ENCODE data around the gene PMM2. TPM values are rescaled to one million over a fixed set of nuclear protein-coding genes. Genes with fewer than 3 reads are reported as not detected.
A peak's percentile ranks its signal among the peaks of the same experiment; 100 is the strongest.

PMM2 gene
- total RNA-seq, 1 donor from 2014 or later = 11.5 TPM

- no peak overlapping the region for H3K9ac ChIP-seq (ENCODE audit: low read depth in 1 of 3, low read length in 3 of 3)
- H3K4me1 ChIP-seq (ENCODE audit: control insufficient read depth in 3 of 3, insufficient read depth in 3 of 3, low read length in 3 of 3) = peaks cover 9 to 24% (median 16%) of the 10 kb centered on the region in 3 donors
- H3K27me3 ChIP-seq (ENCODE audit: control insufficient read depth in 3 of 3, insufficient read depth in 3 of 3, low read length in 3 of 3) = no peaks in the 10 kb centered on the region
- H3K36me3 ChIP-seq (ENCODE audit: control insufficient read depth in 3 of 3, insufficient read depth in 3 of 3, low read length in 3 of 3) = peaks cover 17 to 20% (median 19%) of the 10 kb centered on the region in 3 donors
- H3K4me3 ChIP-seq (ENCODE audit: low read length in 3 of 3) = no peak overlapping the region
- no peaks in the 10 kb centered on the region for H3K9me3 ChIP-seq (ENCODE audit: control insufficient read depth in 3 of 3, low read length in 3 of 3)
- H3K27ac ChIP-seq (ENCODE audit: low read depth, low read length) = no peak overlapping the region
Measured at GRCh38 chr16:8848231-8848938, 50.7 kb downstream of the PMM2 start.

- no peak overlapping the region for H3K27ac ChIP-seq (ENCODE audit: low read depth, low read length)
- no peak overlapping the region for H3K4me3 ChIP-seq (ENCODE audit: low read length in 3 of 3)
- no peaks in the 10 kb centered on the region for H3K9me3 ChIP-seq (ENCODE audit: control insufficient read depth in 3 of 3, low read length in 3 of 3)
- no peak overlapping the region for H3K9ac ChIP-seq (ENCODE audit: low read depth in 1 of 3, low read length in 3 of 3)
- H3K4me1 ChIP-seq (ENCODE audit: control insufficient read depth in 3 of 3, insufficient read depth in 3 of 3, low read length in 3 of 3) = peaks cover 9 to 24% (median 16%) of the 10 kb centered on the region in 3 donors
- peaks cover 17 to 20% (median 19%) of the 10 kb centered on the region in 3 donors for H3K36me3 ChIP-seq (ENCODE audit: control insufficient read depth in 3 of 3, insufficient read depth in 3 of 3, low read length in 3 of 3)
- H3K27me3 ChIP-seq (ENCODE audit: control insufficient read depth in 3 of 3, insufficient read depth in 3 of 3, low read length in 3 of 3) = no peaks in the 10 kb centered on the region
Measured at GRCh38 chr16:8848939-8849391, 51.3 kb downstream of the PMM2 start.

- Histone ChIP-seq H3K36me3 (ENCODE audit: control insufficient read depth in 3 of 3, insufficient read depth in 3 of 3, low read length in 3 of 3) (peaks cover 17 to 21% (median 19%) of the 10 kb centered on the region in 3 donors), H3K4me3 (ENCODE audit: low read length in 3 of 3) (no peak overlapping the region)
Measured at GRCh38 chr16:8849411-8850011, 51.9 kb downstream of the PMM2 start.

GRCh38 chr16:8850279-8850885, 52.7 kb downstream of the PMM2 start:
- Histone ChIP-seq H3K27ac (ENCODE audit: low read depth, low read length) (peak overlapping the region; percentile 73), H3K4me3 (ENCODE audit: low read length in 3 of 3) (no peak overlapping the region), H3K27me3 (ENCODE audit: control insufficient read depth in 3 of 3, insufficient read depth in 3 of 3, low read length in 3 of 3) (no peaks in the 10 kb centered on the region), H3K9ac (ENCODE audit: low read depth in 1 of 3, low read length in 3 of 3) (no peak overlapping the region), H3K9me3 (ENCODE audit: control insufficient read depth in 3 of 3, low read length in 3 of 3) (no peaks in the 10 kb centered on the region), H3K36me3 (ENCODE audit: control insufficient read depth in 3 of 3, insufficient read depth in 3 of 3, low read length in 3 of 3) (peaks cover 22 to 27% (median 25%) of the 10 kb centered on the region in 3 donors), H3K4me1 (ENCODE audit: control insufficient read depth in 3 of 3, insufficient read depth in 3 of 3, low read length in 3 of 3) (peaks cover 9 to 24% (median 16%) of the 10 kb centered on the region in 3 donors)

More at GRCh38 chr16:8849411-8850011, 51.9 kb downstream of the PMM2 start:
- H3K4me1 ChIP-seq (ENCODE audit: control insufficient read depth in 3 of 3, insufficient read depth in 3 of 3, low read length in 3 of 3) = peaks cover 9 to 24% (median 16%) of the 10 kb centered on the region in 3 donors
- H3K9me3 ChIP-seq (ENCODE audit: control insufficient read depth in 3 of 3, low read length in 3 of 3) = no peaks in the 10 kb centered on the region
- H3K27ac ChIP-seq (ENCODE audit: low read depth, low read length) = peak overlapping the region; percentile 73
- no peaks in the 10 kb centered on the region for H3K27me3 ChIP-seq (ENCODE audit: control insufficient read depth in 3 of 3, insufficient read depth in 3 of 3, low read length in 3 of 3)
- H3K9ac ChIP-seq (ENCODE audit: low read depth in 1 of 3, low read length in 3 of 3) = no peak overlapping the region

- Histone ChIP-seq H3K27ac (ENCODE audit: low read depth, low read length) (no peak overlapping the region), H3K9me3 (ENCODE audit: control insufficient read depth in 3 of 3, low read length in 3 of 3) (no peaks in the 10 kb centered on the region), H3K27me3 (ENCODE audit: control insufficient read depth in 3 of 3, insufficient read depth in 3 of 3, low read length in 3 of 3) (no peaks in the 10 kb centered on the region), H3K4me3 (ENCODE audit: low read length in 3 of 3) (no peak overlapping the region), H3K4me1 (ENCODE audit: control insufficient read depth in 3 of 3, insufficient read depth in 3 of 3, low read length in 3 of 3) (peaks cover 9 to 28% (median 16%) of the 10 kb centered on the region in 3 donors), H3K36me3 (ENCODE audit: control insufficient read depth in 3 of 3, insufficient read depth in 3 of 3, low read length in 3 of 3) (peaks cover 27 to 31% (median 31%) of the 10 kb centered on the region in 3 donors), H3K9ac (ENCODE audit: low read depth in 1 of 3, low read length in 3 of 3) (no peak overlapping the region)
Measured at GRCh38 chr16:8851761-8852403, 54.2 kb downstream of the PMM2 start.

- H3K9ac ChIP-seq (ENCODE audit: low read depth in 1 of 3, low read length in 3 of 3) = no peak overlapping the region
- H3K4me1 ChIP-seq (ENCODE audit: control insufficient read depth in 3 of 3, insufficient read depth in 3 of 3, low read length in 3 of 3) = peaks cover 9 to 29% (median 16%) of the 10 kb centered on the region in 3 donors
- H3K9me3 ChIP-seq (ENCODE audit: control insufficient read depth in 3 of 3, low read length in 3 of 3) = no peaks in the 10 kb centered on the region
- peaks cover 28 to 31% (median 31%) of the 10 kb centered on the region in 3 donors for H3K36me3 ChIP-seq (ENCODE audit: control insufficient read depth in 3 of 3, insufficient read depth in 3 of 3, low read length in 3 of 3)
- no peak overlapping the region for H3K4me3 ChIP-seq (ENCODE audit: low read length in 3 of 3)
- peak overlapping the region; percentile 25 for H3K27ac ChIP-seq (ENCODE audit: low read depth, low read length)
- H3K27me3 ChIP-seq (ENCODE audit: control insufficient read depth in 3 of 3, insufficient read depth in 3 of 3, low read length in 3 of 3) = no peaks in the 10 kb centered on the region
Measured at GRCh38 chr16:8852534-8852933, 54.9 kb downstream of the PMM2 start.

- peaks cover 27 to 31% (median 29%) of the 10 kb centered on the region in 3 donors for H3K36me3 ChIP-seq (ENCODE audit: control insufficient read depth in 3 of 3, insufficient read depth in 3 of 3, low read length in 3 of 3)
Measured at GRCh38 chr16:8853150-8853549, 55.5 kb downstream of the PMM2 start.

GRCh38 chr16:8853611-8854010, 56.0 kb downstream of the PMM2 start:
- H3K9me3 ChIP-seq (ENCODE audit: control insufficient read depth in 3 of 3, low read length in 3 of 3) = no peaks in the 10 kb centered on the region
- peak overlapping the region; percentile 25 for H3K27ac ChIP-seq (ENCODE audit: low read depth, low read length)
- peaks cover 28 to 30% (median 28%) of the 10 kb centered on the region in 3 donors for H3K36me3 ChIP-seq (ENCODE audit: control insufficient read depth in 3 of 3, insufficient read depth in 3 of 3, low read length in 3 of 3)
- H3K4me3 ChIP-seq (ENCODE audit: low read length in 3 of 3) = no peak overlapping the region
- peaks cover 9 to 27% (median 16%) of the 10 kb centered on the region in 3 donors for H3K4me1 ChIP-seq (ENCODE audit: control insufficient read depth in 3 of 3, insufficient read depth in 3 of 3, low read length in 3 of 3)
- H3K9ac ChIP-seq (ENCODE audit: low read depth in 1 of 3, low read length in 3 of 3) = no peak overlapping the region
- no peaks in the 10 kb centered on the region for H3K27me3 ChIP-seq (ENCODE audit: control insufficient read depth in 3 of 3, insufficient read depth in 3 of 3, low read length in 3 of 3)

More at GRCh38 chr16:8853150-8853549, 55.5 kb downstream of the PMM2 start:
- Histone ChIP-seq H3K4me1 (ENCODE audit: control insufficient read depth in 3 of 3, insufficient read depth in 3 of 3, low read length in 3 of 3) (peaks cover 9 to 27% (median 16%) of the 10 kb centered on the region in 3 donors), H3K27ac (ENCODE audit: low read depth, low read length) (peak overlapping the region; percentile 25), H3K9me3 (ENCODE audit: control insufficient read depth in 3 of 3, low read length in 3 of 3) (no peaks in the 10 kb centered on the region), H3K4me3 (ENCODE audit: low read length in 3 of 3) (no peak overlapping the region), H3K9ac (ENCODE audit: low read depth in 1 of 3, low read length in 3 of 3) (no peak overlapping the region), H3K27me3 (ENCODE audit: control insufficient read depth in 3 of 3, insufficient read depth in 3 of 3, low read length in 3 of 3) (no peaks in the 10 kb centered on the region)

GRCh38 chr16:8854298-8854948, 56.8 kb downstream of the PMM2 start:
- no peaks in the 10 kb centered on the region for H3K27me3 ChIP-seq (ENCODE audit: control insufficient read depth in 3 of 3, insufficient read depth in 3 of 3, low read length in 3 of 3)
- no peaks in the 10 kb centered on the region for H3K9me3 ChIP-seq (ENCODE audit: control insufficient read depth in 3 of 3, low read length in 3 of 3)
- H3K4me1 ChIP-seq (ENCODE audit: control insufficient read depth in 3 of 3, insufficient read depth in 3 of 3, low read length in 3 of 3) = peaks cover 10 to 22% (median 19%) of the 10 kb centered on the region in 3 donors
- H3K36me3 ChIP-seq (ENCODE audit: control insufficient read depth in 3 of 3, insufficient read depth in 3 of 3, low read length in 3 of 3) = peaks cover 23 to 25% (median 24%) of the 10 kb centered on the region in 3 donors
- no peak overlapping the region for H3K27ac ChIP-seq (ENCODE audit: low read depth, low read length)
- H3K9ac ChIP-seq (ENCODE audit: low read depth in 1 of 3, low read length in 3 of 3) = no peak overlapping the region
- no peak overlapping the region for H3K4me3 ChIP-seq (ENCODE audit: low read length in 3 of 3)

Data from skeletal muscle tissue (tissue), 4 donors.